ENCODE results near the gene DNAJB11.

GRCh38 chr3:186627852-186628414 lies 57.4 kb downstream of the DNAJB11 start:
- TF ChIP-seq CTCF (IDR thresholded peaks at IDR 0.05; ENCODE audit: insufficient read depth, low read length, poor library complexity, severe bottlenecking) (no peak), EZH2phosphoT487 (conservative IDR thresholded peaks at IDR 0.05; ENCODE audit: low read length) (no peak)

Data from SU-DHL-6 (cell line).